H9 (cell line): ENCODE measurements around the gene ZC3HAV1L. TPM values are rescaled to one million over a fixed set of nuclear protein-coding genes. Genes with fewer than 3 reads are reported as not detected.

Experiments used
- DNase-seq: peaks from one replicate; pipeline ENCODE4 v3.0.0-alpha.2; 2017
- H2AFZ ChIP-seq: one replicate; pipeline ENCODE4 v1.6.1; 2013; ENCODE audit warnings: mild to moderate bottlenecking, low read length, control low read depth, moderate library complexity
- H2AK5ac ChIP-seq: 2 replicates; pipeline ENCODE4 v1.6.1; 2013; ENCODE audit warnings: low read length, control low read depth, mixed read lengths; ENCODE audit not compliant: insufficient read length
- H2BK120ac ChIP-seq: one replicate; pipeline ENCODE4 v1.6.1; 2013; ENCODE audit warnings: low read depth, mild to moderate bottlenecking, low read length, control low read depth, inconsistent platforms; ENCODE audit not compliant: poor library complexity, severe bottlenecking
- H2BK12ac ChIP-seq: 2 replicates; pipeline ENCODE4 v1.6.1; 2013; ENCODE audit warnings: low read length, control low read depth, mixed read lengths, low read depth; ENCODE audit not compliant: insufficient read length
- H2BK15ac ChIP-seq: 2 replicates; pipeline ENCODE4 v1.6.1; 2013; ENCODE audit warnings: low read depth, low read length, control low read depth
- H2BK20ac ChIP-seq: one replicate; pipeline ENCODE4 v1.6.1; 2013; ENCODE audit warnings: low read depth, mild to moderate bottlenecking, low read length, control low read depth, inconsistent platforms; ENCODE audit not compliant: poor library complexity, severe bottlenecking
- H2BK5ac ChIP-seq: 2 replicates; pipeline ENCODE4 v1.6.1; 2013; ENCODE audit warnings: low read length, control low read depth, mixed read lengths; ENCODE audit not compliant: insufficient read length
- H3K14ac ChIP-seq: 2 replicates; pipeline ENCODE4 v1.6.1; 2013; ENCODE audit warnings: low read length, control low read depth; ENCODE audit not compliant: insufficient read depth
- H3K18ac ChIP-seq: 2 replicates; pipeline ENCODE4 v1.6.1; 2013; ENCODE audit warnings: low read depth, mild to moderate bottlenecking, mixed read lengths, low read length, control low read depth; ENCODE audit not compliant: insufficient read length
- H3K23ac ChIP-seq: 2 replicates; pipeline ENCODE4 v1.6.1; 2013; ENCODE audit warnings: low read length, control low read depth, mixed read lengths, low read depth; ENCODE audit not compliant: insufficient read length
- H3K23me2 ChIP-seq: 2 replicates; pipeline ENCODE4 v1.6.1; 2013; ENCODE audit warnings: low read depth, mild to moderate bottlenecking, mixed read lengths, low read length, control low read depth; ENCODE audit not compliant: insufficient read length, poor library complexity, severe bottlenecking
- H3K27ac ChIP-seq: 2 replicates; pipeline ENCODE4 v1.5.1; 2013; ENCODE audit warnings: low read length, control low read depth, mixed read lengths, low read depth; ENCODE audit not compliant: insufficient read length
- H3K27me3 ChIP-seq: 2 replicates; pipeline ENCODE4 v1.6.1; 2013; ENCODE audit warnings: low read length, control low read depth, inconsistent platforms; ENCODE audit not compliant: insufficient read depth
- H3K4ac ChIP-seq: 2 replicates; pipeline ENCODE4 v1.6.1; 2013; ENCODE audit warnings: low read depth, mild to moderate bottlenecking, control low read depth, inconsistent platforms, low read length, moderate library complexity
- H3K4me1 ChIP-seq: 2 replicates; pipeline ENCODE4 v1.6.1; 2013; ENCODE audit warnings: low read length, control low read depth, inconsistent platforms; ENCODE audit not compliant: insufficient read depth
- H3K4me2 ChIP-seq: 2 replicates; pipeline ENCODE4 v1.6.1; 2013; ENCODE audit warnings: low read length, control low read depth, mixed read lengths; ENCODE audit not compliant: insufficient read length, insufficient read depth
- H3K56ac ChIP-seq: 2 replicates; pipeline ENCODE4 v1.6.1; 2013; ENCODE audit warnings: low read depth, mild to moderate bottlenecking, mixed read lengths, low read length, control low read depth; ENCODE audit not compliant: insufficient read length
- H3K79me1 ChIP-seq: 2 replicates; pipeline ENCODE4 v1.6.1; 2013; ENCODE audit warnings: low read depth, mild to moderate bottlenecking, moderate library complexity, low read length, control low read depth, inconsistent platforms; ENCODE audit not compliant: insufficient read depth, poor library complexity, severe bottlenecking
- H3K79me2 ChIP-seq: 2 replicates; pipeline ENCODE4 v1.6.1; 2013; ENCODE audit warnings: low read length, control low read depth, inconsistent platforms; ENCODE audit not compliant: insufficient read depth
- H3K9ac ChIP-seq: 2 replicates; pipeline ENCODE4 v1.6.1; 2013; ENCODE audit warnings: low read length, control low read depth, mixed read lengths; ENCODE audit not compliant: insufficient read length; ENCODE audit errors: extremely low read depth
- H3K9me3 ChIP-seq: one replicate; pipeline ENCODE4 v1.6.1; 2013; ENCODE audit warnings: low read depth, low read length, inconsistent platforms; ENCODE audit not compliant: control insufficient read depth
- H3T11ph ChIP-seq: one replicate; pipeline ENCODE4 v1.6.1; 2013; ENCODE audit warnings: mild to moderate bottlenecking, low read length, control low read depth, inconsistent platforms
- H4K20me1 ChIP-seq: one replicate; pipeline ENCODE4 v1.6.1; 2013; ENCODE audit not compliant: control insufficient read depth, insufficient read length, insufficient read depth
- H4K5ac ChIP-seq: 2 replicates; pipeline ENCODE4 v1.6.1; 2013; ENCODE audit warnings: low read depth, mild to moderate bottlenecking, mixed read lengths, low read length, control low read depth; ENCODE audit not compliant: insufficient read length
- H4K8ac ChIP-seq: replicated peaks from 2 replicates; pipeline ENCODE4 v1.6.1; 2013; ENCODE audit warnings: low read length, control low read depth, mixed read lengths, low read depth; ENCODE audit not compliant: insufficient read length
- H4K91ac ChIP-seq: 2 replicates; pipeline ENCODE4 v1.6.1; 2013; ENCODE audit warnings: low read depth, mild to moderate bottlenecking, moderate library complexity, mixed read lengths, low read length, control low read depth; ENCODE audit not compliant: insufficient read length
- H3K27ac Mint-ChIP-seq, 3 experiments: 2 replicates in 2 of 3; 3 replicates in 1 of 3; pipeline ENCODE4 v1.8.0; 2020 to 2021; ENCODE audit warnings: mixed read lengths in 3 of 3, mild to moderate bottlenecking in 1 of 3, moderate library complexity in 1 of 3
- H3K27me3 Mint-ChIP-seq: 2 replicates; pipeline ENCODE4 v1.8.0; 2021; ENCODE audit warnings: low read depth, mild to moderate bottlenecking, moderate library complexity, mixed read lengths
- H3K36me3 Mint-ChIP-seq, 3 experiments: 2 replicates in 2 of 3; 3 replicates in 1 of 3; pipeline ENCODE4 v1.8.0; 2020 to 2021; ENCODE audit warnings: low read depth in 3 of 3, mixed read lengths in 3 of 3; ENCODE audit not compliant: insufficient read depth in 1 of 3
- H3K4me1 Mint-ChIP-seq, 2 experiments: 2 replicates each; pipeline ENCODE4 v1.8.0; 2020; ENCODE audit warnings: mixed read lengths in 2 of 2
- H3K4me3 Mint-ChIP-seq, 2 experiments: 2 replicates in 1 of 2; 3 replicates in 1 of 2; pipeline ENCODE4 v1.8.0; 2020 to 2021; ENCODE audit warnings: mild to moderate bottlenecking in 2 of 2, mixed read lengths in 2 of 2, moderate library complexity in 1 of 2
- H3K9me3 Mint-ChIP-seq, 2 experiments: 2 replicates in 1 of 2; 3 replicates in 1 of 2; pipeline ENCODE4 v1.8.0; 2020; ENCODE audit warnings: mild to moderate bottlenecking in 2 of 2, mixed read lengths in 2 of 2, moderate library complexity in 1 of 2
- CTCF ChIP-seq: fragments of 200-600 bp; sonication (generic); conservative IDR thresholded peaks from 3 replicates; pipeline ENCODE4 v1.8.0; 2021; ENCODE audit warnings: antibody characterized with exemption, mild to moderate bottlenecking
- WGBS: extraction: QIAGEN DNeasy Blood & Tissue Kit; methylation state at CpG from one replicate; pipeline ENCODE4 v1.1.7; 2013; ENCODE audit warnings: missing lambda C conversion rate, low lambda C conversion rate, mixed read lengths; ENCODE audit not compliant: insufficient read length; ENCODE audit errors: extremely low coverage; 5-methylcytosine and 5-hydroxymethylcytosine counted together
- total RNA-seq: library from RNA; stranded (reverse); gene quantifications from 2 replicates; pipeline ENCODE4 v1.2.1, GENCODE V29; 2021

Gene ZC3HAV1L
- total RNA-seq, 1 experiment from 2014 or later, result not detected

- Histone ChIP-seq H3K27me3 (no peaks in the 10 kb centered on the region), H3K4me2 (no peak overlapping the region), H3K9ac (no peak overlapping the region), H2BK20ac (no peak overlapping the region), H3K23ac (no peak overlapping the region), H2BK12ac (no peak overlapping the region), H3K4ac (no peak overlapping the region), H3K79me1 (no peaks in the 10 kb centered on the region), H4K5ac (no peak overlapping the region), H2BK5ac (no peak overlapping the region), H3K56ac (no peak overlapping the region), H3K4me1 (no peaks in the 10 kb centered on the region), H4K91ac (no peak overlapping the region), H2BK120ac (no peak overlapping the region), H2AFZ (no peak overlapping the region), H3T11ph (no peak overlapping the region), H3K23me2 (no peaks in the 10 kb centered on the region), H3K9me3 (no peaks in the 10 kb centered on the region), H4K20me1 (no peaks in the 10 kb centered on the region), H3K18ac (no peak overlapping the region), H3K14ac (no peak overlapping the region), H3K27ac (no peak overlapping the region), H2AK5ac (no peak overlapping the region), H2BK15ac (no peak overlapping the region), H3K79me2 (no peaks in the 10 kb centered on the region), H4K8ac (no peak overlapping the region)
- no peak for DNase-seq
- WGBS, result no CpG with 5 or more reads among the region's 1 CpG
- peaks cover 23 to 74% (median 34%) of the 10 kb centered on the region in 3 experiments; a peak in 6 of 7 replicates for H3K36me3 Mint-ChIP-seq
- H3K27me3 Mint-ChIP-seq, result no peaks in the 10 kb centered on the region
- H3K9me3 Mint-ChIP-seq, result no peaks in the 10 kb centered on the region
- H3K4me3 Mint-ChIP-seq, result no peak overlapping the region
- H3K4me1 Mint-ChIP-seq, result peaks cover 0 to 2% of the 10 kb centered on the region in 2 experiments; a peak in 1 of 4 replicates
- no peak overlapping the region; a peak in 1 of 7 replicates for H3K27ac Mint-ChIP-seq
- TF ChIP-seq CTCF, result no peak
Measured at GRCh38 chr7:139078911-139079310, 43.1 kb upstream of the ZC3HAV1L start.
